Caco-2 (cell line): ENCODE data around the gene CLDND2. TPM values are rescaled to one million over a fixed set of nuclear protein-coding genes. Genes with fewer than 3 reads are reported as not detected.

Experiments
- BruUV-seq: library from RNA; stranded (reverse); fragments of 400-500 nt; replicated peaks from 2 replicates; lab custom pipeline; 2021; lab: Mats Ljungman, UMichigan
- CTCF ChIA-PET: fragments of 300-600 bp; sonication (Branson Sonifier 250); formaldehyde crosslinking; loops from one replicate; lab custom pipeline; 2022; ENCODE audit warnings: antibody characterized with exemption; lab: Charles Lee
- POLR2A ChIA-PET: fragments of 300-600 bp; sonication (Branson Sonifier 250); formaldehyde crosslinking; loops from one replicate; lab custom pipeline; 2022; ENCODE audit warnings: antibody characterized with exemption; lab: Charles Lee
- DNase-seq, 2 experiments: peaks; one replicate each; pipeline versions ENCODE4 v3.0.0 to v3.0.0-alpha.2; 2020 to 2022
- H3K27me3 ChIP-seq: replicated peaks from 2 replicates; pipeline ENCODE4 v1.6.0; 2011; ENCODE audit warnings: low read length; ENCODE audit not compliant: control insufficient read depth, insufficient read depth
- H3K36me3 ChIP-seq: 2 replicates; pipeline ENCODE4 v1.5.1; 2011; ENCODE audit warnings: low read length; ENCODE audit not compliant: control insufficient read depth, insufficient read depth
- H3K4me1 ChIP-seq: fragments of 250-450 bp; sonication (Bioruptor Pico); 2 replicates; pipeline ENCODE4 v1.5.1; 2020; ENCODE audit warnings: mild to moderate bottlenecking
- H3K4me3 ChIP-seq: 2 replicates; pipeline ENCODE4 v1.5.1; 2011; ENCODE audit warnings: low read depth, mild to moderate bottlenecking, control low read depth, low read length
- H3K9me3 ChIP-seq: fragments of 250-450 bp; sonication (Bioruptor Pico); 2 replicates; pipeline ENCODE4 v1.5.1; 2020; ENCODE audit warnings: mild to moderate bottlenecking, moderate library complexity
- H3K27ac Mint-ChIP-seq: one replicate; pipeline ENCODE4 v1.8.0; 2022; ENCODE audit warnings: mixed read lengths; ENCODE audit not compliant: unreplicated experiment
- H3K27me3 Mint-ChIP-seq: one replicate; pipeline ENCODE4 v1.8.0; 2022; ENCODE audit warnings: mixed read lengths; ENCODE audit not compliant: insufficient read depth, unreplicated experiment
- H3K36me3 Mint-ChIP-seq: one replicate; pipeline ENCODE4 v1.8.0; 2022; ENCODE audit warnings: mild to moderate bottlenecking, mixed read lengths; ENCODE audit not compliant: insufficient read depth, unreplicated experiment
- H3K4me1 Mint-ChIP-seq: one replicate; pipeline ENCODE4 v1.8.0; 2022; ENCODE audit warnings: low read depth, mixed read lengths; ENCODE audit not compliant: unreplicated experiment
- H3K4me3 Mint-ChIP-seq: one replicate; pipeline ENCODE4 v1.8.0; 2022; ENCODE audit warnings: mild to moderate bottlenecking, moderate library complexity, mixed read lengths; ENCODE audit not compliant: unreplicated experiment
- H3K9me3 Mint-ChIP-seq: one replicate; pipeline ENCODE4 v1.8.0; 2022; ENCODE audit warnings: mixed read lengths; ENCODE audit not compliant: unreplicated experiment
- CTCF ChIP-seq, 2 experiments: fragments of 200-600 bp in 1 of 2; IDR thresholded peaks; 1 replicate in 1 of 2; 2 replicates in 1 of 2; pipeline versions ENCODE4 v1.5.1 to v1.8.0; 2011 to 2022; ENCODE audit warnings: antibody characterized with exemption in 1 of 2, control low read depth in 1 of 2, inconsistent platforms in 1 of 2, low read depth in 1 of 2, low read length in 1 of 2, mild to moderate bottlenecking in 1 of 2, moderate library complexity in 1 of 2; ENCODE audit not compliant: insufficient read depth in 1 of 2, severe bottlenecking in 1 of 2, unreplicated experiment in 1 of 2
- intact Hi-C: fragments of 100-400 bp; cut with micrococcal nuclease; formaldehyde crosslinking; loops from one replicate; pipeline ENCODE4 v1.10.0; 2022; ENCODE audit not compliant: unreplicated experiment
- total RNA-seq: library from RNA; stranded (reverse); gene quantifications from 2 replicates; pipeline ENCODE4 v1.2.3, GENCODE V29; 2022

Gene CLDND2
- total RNA-seq, 1 experiment from 2014 or later, result 1.6 TPM

GRCh38 chr19:51352783-51353360, 15.9 kb downstream of the CLDND2 start:
- H3K9me3 ChIP-seq, result no peaks in the 10 kb centered on the region
- no peaks in the 10 kb centered on the region for H3K9me3 Mint-ChIP-seq
- H3K4me1 ChIP-seq, result peaks cover 43% of the 10 kb centered on the region
- H3K27me3 Mint-ChIP-seq, result no peaks in the 10 kb centered on the region
- no peak for DNase-seq
- H3K4me3 ChIP-seq, result no peak overlapping the region
- no peak for TF ChIP-seq CTCF (IDR thresholded peaks at IDR 0.05; ENCODE audit: insufficient read depth in 1 of 2, low read depth in 1 of 2, low read length in 1 of 2, severe bottlenecking in 1 of 2, unreplicated experiment in 1 of 2)
- peak overlapping the region; percentile 4 for H3K4me3 Mint-ChIP-seq
- CTCF ChIA-PET, result no interaction called here
- H3K27ac Mint-ChIP-seq, result peak overlapping the region; percentile 79
- H3K36me3 ChIP-seq, result peaks cover 5% of the 10 kb centered on the region
- no peaks in the 10 kb centered on the region for H3K27me3 ChIP-seq
- intact Hi-C loops, result no loop called here
- peaks cover 45% of the 10 kb centered on the region for H3K4me1 Mint-ChIP-seq
- no TSS peak for BruUV-seq
- POLR2A ChIA-PET, result no interaction called here
- peaks cover 67% of the 10 kb centered on the region for H3K36me3 Mint-ChIP-seq

- no peak for DNase-seq
- Mint-ChIP-seq H3K9me3 (no peaks in the 10 kb centered on the region), H3K27ac (peak overlapping the region; percentile 79), H3K4me1 (peaks cover 43% of the 10 kb centered on the region), H3K4me3 (peak overlapping the region; percentile 4), H3K27me3 (no peaks in the 10 kb centered on the region), H3K36me3 (peaks cover 75% of the 10 kb centered on the region)
- ChIA-PET POLR2A (no interaction called here), CTCF (interaction anchor here (0.7 kb wide), 1 partner anchor 70 kb away, joined by 3 read pairs; no protein-coding TSS in a partner anchor)
- Histone ChIP-seq H3K4me1 (peaks cover 49% of the 10 kb centered on the region), H3K9me3 (no peaks in the 10 kb centered on the region), H3K27me3 (no peaks in the 10 kb centered on the region), H3K36me3 (peaks cover 5% of the 10 kb centered on the region), H3K4me3 (no peak overlapping the region)
- BruUV-seq, result no TSS peak
- intact Hi-C loops, result loop anchor here (2.0 kb wide), 1 partner anchor 15 kb away; the partner anchor contains the start of gene ETFB
- no peak for TF ChIP-seq CTCF (IDR thresholded peaks at IDR 0.05; ENCODE audit: insufficient read depth in 1 of 2, low read depth in 1 of 2, low read length in 1 of 2, severe bottlenecking in 1 of 2, unreplicated experiment in 1 of 2)
Measured at GRCh38 chr19:51351266-51351990, 17.4 kb downstream of the CLDND2 start.

GRCh38 chr19:51347209-51347928, 21.4 kb downstream of the CLDND2 start:
- no TSS peak for BruUV-seq
- peaks cover 28% of the 10 kb centered on the region for H3K4me1 Mint-ChIP-seq
- ChIA-PET CTCF (interaction anchor here (1.1 kb wide), 1 partner anchor 18 kb away, joined by 4 read pairs; no protein-coding TSS in a partner anchor), POLR2A (no interaction called here)
- peaks cover 66% of the 10 kb centered on the region for H3K36me3 Mint-ChIP-seq
- peak overlapping the region; percentile 2 for H3K27ac Mint-ChIP-seq
- H3K9me3 Mint-ChIP-seq, result no peaks in the 10 kb centered on the region
- H3K27me3 Mint-ChIP-seq, result no peaks in the 10 kb centered on the region
- intact Hi-C loops, result no loop called here
- peaks cover 40% of the 10 kb centered on the region for H3K4me1 ChIP-seq
- TF ChIP-seq CTCF (IDR thresholded peaks at IDR 0.05; ENCODE audit: insufficient read depth in 1 of 2, low read depth in 1 of 2, low read length in 1 of 2, severe bottlenecking in 1 of 2, unreplicated experiment in 1 of 2), result no peak
- no peak for DNase-seq
- no peak overlapping the region for H3K4me3 Mint-ChIP-seq
- no peaks in the 10 kb centered on the region for H3K9me3 ChIP-seq
- H3K36me3 ChIP-seq, result peaks cover 7% of the 10 kb centered on the region
- H3K4me3 ChIP-seq, result no peak overlapping the region
- no peaks in the 10 kb centered on the region for H3K27me3 ChIP-seq
